HG03060 (cell line): ENCODE measurements around the gene PM20D1.

Experiments used
- ATAC-seq: cut with Tn5 transposase; IDR thresholded peaks from one replicate; pipeline ENCODE4 v1.9.1; 2021; ENCODE audit warnings: low read depth, moderate number of reproducible peaks; ENCODE audit not compliant: unreplicated experiment

PM20D1 gene

DNA sequence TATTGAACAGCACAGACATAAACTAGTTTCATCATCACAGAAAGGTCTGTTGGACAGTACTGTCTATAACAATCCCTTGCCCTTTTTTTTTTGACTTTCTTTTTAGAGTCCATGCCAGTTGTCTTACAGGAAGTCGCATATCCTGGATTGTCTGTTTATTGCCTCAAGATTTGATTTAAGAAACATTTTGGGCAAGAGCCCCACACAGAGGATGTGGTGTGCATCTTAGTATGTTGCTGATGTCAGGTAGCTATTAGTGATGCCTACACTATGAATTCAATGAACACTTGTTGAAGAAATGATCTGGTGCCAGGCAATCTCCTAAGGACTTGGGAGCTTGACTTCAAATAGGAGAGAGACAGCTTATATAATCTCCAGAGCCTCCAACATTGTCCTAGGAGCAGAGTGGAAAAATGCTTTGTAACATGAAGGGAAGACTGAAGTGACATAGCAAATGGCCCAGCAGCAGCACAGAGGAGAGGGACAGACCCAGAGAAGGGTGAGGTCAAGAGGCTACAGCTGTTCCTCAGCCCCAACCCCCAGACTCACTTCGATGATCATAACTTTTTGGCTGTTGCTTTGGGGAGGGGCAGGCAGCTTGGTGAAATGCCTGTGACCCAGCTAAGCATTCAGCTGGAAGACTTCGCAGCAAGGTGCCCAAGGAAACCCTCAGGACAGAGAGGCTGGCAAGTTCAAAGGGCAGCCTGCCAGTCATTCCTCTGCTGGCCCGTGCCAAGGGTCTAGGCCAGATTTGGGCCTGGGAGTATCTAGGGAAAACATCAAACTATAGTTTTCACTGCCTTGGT, 67.1 kb downstream of the PM20D1 start:
- no peak for ATAC-seq

DNA sequence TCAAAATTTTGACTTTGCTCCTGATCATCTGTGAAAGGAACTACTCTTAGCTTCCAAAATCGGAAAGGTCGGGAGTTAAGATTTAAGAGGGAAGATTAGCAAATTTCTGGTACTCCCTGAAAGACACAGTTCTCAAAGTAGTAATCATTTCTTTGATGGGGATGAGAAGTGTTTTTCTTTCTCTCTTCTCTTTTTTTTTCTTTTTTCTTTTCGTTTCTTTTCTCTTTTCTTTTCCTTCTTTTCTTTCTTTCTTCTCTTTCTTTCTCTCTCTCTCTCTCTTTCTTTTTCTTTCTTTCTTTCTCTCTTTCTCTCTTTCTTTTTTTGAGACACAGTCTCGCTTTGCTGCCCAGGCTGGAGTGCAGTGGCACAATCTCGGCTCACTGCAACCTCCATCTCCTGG, 69.6 kb downstream of the PM20D1 start:
- no peak for ATAC-seq
